Liver (tissue), 9 donors: ENCODE results near the gene SULT1A2. TPM values are rescaled to one million over a fixed set of nuclear protein-coding genes. Genes with fewer than 3 reads are reported as not detected.
"Not testable (repeated sequence)": the region's sequence is repeated elsewhere in the genome, so short reads cannot be mapped to it uniquely, and the experiment has no call there.

Experiments
- DNase-seq: peaks from one replicate; pipeline ENCODE4 v3.0.0-alpha.2; 2017; ENCODE audit warnings: low spot score
- H3K27ac ChIP-seq, 2 donors: one replicate each; pipeline ENCODE4 v1.7.0; 2013; ENCODE audit warnings: inconsistent platforms in 2 of 2, low read length in 2 of 2, control low read depth in 1 of 2, low read depth in 1 of 2, mild to moderate bottlenecking in 1 of 2
- H3K27me3 ChIP-seq, 4 donors: one replicate each; pipeline versions ENCODE4 v1.6.1 to v1.7.0; 2013; ENCODE audit warnings: low read length in 3 of 4, inconsistent platforms in 1 of 4, mild to moderate bottlenecking in 1 of 4, moderate library complexity in 1 of 4; ENCODE audit not compliant: control insufficient read depth in 4 of 4, insufficient read depth in 4 of 4
- H3K36me3 ChIP-seq, 4 donors: one replicate each; pipeline versions ENCODE4 v1.6.1 to v1.7.0; 2013; ENCODE audit warnings: low read length in 3 of 4, mild to moderate bottlenecking in 3 of 4, low read depth in 1 of 4, moderate library complexity in 1 of 4; ENCODE audit not compliant: control insufficient read depth in 4 of 4, insufficient read depth in 3 of 4
- H3K4me1 ChIP-seq, 4 donors: one replicate each; pipeline versions ENCODE4 v1.6.1 to v1.7.0; 2013; ENCODE audit warnings: low read length in 3 of 4, mild to moderate bottlenecking in 3 of 4, moderate library complexity in 1 of 4; ENCODE audit not compliant: control insufficient read depth in 4 of 4, insufficient read depth in 4 of 4
- H3K4me3 ChIP-seq, 3 donors: one replicate each; pipeline versions ENCODE4 v1.6.1 to v1.7.0; 2013; ENCODE audit warnings: low read length in 3 of 3, control low read depth in 1 of 3, low read depth in 1 of 3, mild to moderate bottlenecking in 1 of 3
- H3K9ac ChIP-seq, 2 donors: one replicate each; pipeline ENCODE4 v1.7.0; 2013; ENCODE audit warnings: low read length in 2 of 2, mild to moderate bottlenecking in 2 of 2, moderate library complexity in 2 of 2, control low read depth in 1 of 2, low read depth in 1 of 2
- H3K9me3 ChIP-seq, 4 donors: one replicate each; pipeline versions ENCODE4 v1.6.1 to v1.7.0; 2013; ENCODE audit warnings: low read length in 3 of 4; ENCODE audit not compliant: control insufficient read depth in 4 of 4
- EGR1 ChIP-seq, 2 donors: IDR thresholded peaks; 2 replicates each; pipeline ENCODE4 v1.6.1; 2016 to 2018; ENCODE audit warnings: antibody characterized with exemption in 2 of 2, low read depth in 2 of 2
- FOXA1 ChIP-seq: IDR thresholded peaks from 2 replicates; pipeline ENCODE4 v1.6.1; 2016; ENCODE audit warnings: antibody characterized with exemption
- FOXA2 ChIP-seq: IDR thresholded peaks from 2 replicates; pipeline ENCODE4 v1.6.1; 2016; ENCODE audit warnings: antibody characterized with exemption
- GABPA ChIP-seq, 2 donors: IDR thresholded peaks in 1 of 2; conservative IDR thresholded peaks in 1 of 2; 2 replicates each; pipeline ENCODE4 v1.6.1; 2016; ENCODE audit warnings: antibody characterized with exemption in 2 of 2, mild to moderate bottlenecking in 1 of 2, moderate library complexity in 1 of 2
- HNF4A ChIP-seq, 2 donors: conservative IDR thresholded peaks; 2 replicates each; pipeline ENCODE4 v1.6.1; 2016; ENCODE audit warnings: antibody characterized with exemption in 2 of 2, mild to moderate bottlenecking in 2 of 2
- HNF4G ChIP-seq: IDR thresholded peaks from 2 replicates; pipeline ENCODE4 v1.6.1; 2016; ENCODE audit warnings: antibody characterized with exemption
- JUND ChIP-seq, 2 donors: IDR thresholded peaks; 2 replicates each; pipeline ENCODE4 v1.6.1; 2016; ENCODE audit warnings: antibody characterized with exemption in 2 of 2
- NR2F2 ChIP-seq: IDR thresholded peaks from 2 replicates; pipeline ENCODE4 v1.6.1; 2016; ENCODE audit warnings: antibody characterized with exemption
- RAD21 ChIP-seq, 2 donors: IDR thresholded peaks; 2 replicates each; pipeline ENCODE4 v1.6.1; 2016; ENCODE audit warnings: antibody characterized with exemption in 2 of 2, mild to moderate bottlenecking in 2 of 2
- RXRA ChIP-seq, 2 donors: IDR thresholded peaks; 2 replicates each; pipeline ENCODE4 v1.6.1; 2017 to 2018; ENCODE audit warnings: antibody characterized with exemption in 2 of 2, mild to moderate bottlenecking in 1 of 2
- SP1 ChIP-seq: IDR thresholded peaks from 2 replicates; pipeline ENCODE4 v1.6.1; 2018; ENCODE audit warnings: antibody characterized with exemption, mild to moderate bottlenecking
- TAF1 ChIP-seq: conservative IDR thresholded peaks from 2 replicates; pipeline ENCODE4 v1.6.1; 2016; ENCODE audit warnings: antibody characterized with exemption, mild to moderate bottlenecking
- YY1 ChIP-seq: IDR thresholded peaks from 2 replicates; pipeline ENCODE4 v1.6.1; 2016; ENCODE audit warnings: antibody characterized with exemption, mild to moderate bottlenecking
- WGBS: extraction: QIAGEN DNeasy Blood & Tissue Kit; methylation state at CpG from one replicate; pipeline ENCODE4 v1.1.7; 2013; 5-methylcytosine and 5-hydroxymethylcytosine counted together
- polyA plus RNA-seq, 2 donors: library from polyadenylated mRNA; stranded (reverse) in 1 of 2; unstranded in 1 of 2; fragments of 200-250 nt in 1 of 2; fragments of >200 nt in 1 of 2; fragmentation: Nextera tagmentation in 1 of 2; extraction: Ambion mirVana in 1 of 2; gene quantifications; one replicate each; pipeline versions ENCODE4 v1.2.1 to v1.2.3, GENCODE V29; 2013 to 2015
- total RNA-seq, 2 donors: library from RNA; depleted of rRNA; stranded (reverse); fragments of >200 nt; gene quantifications; one replicate each; pipeline ENCODE4 v1.2.3, GENCODE V29; 2014
- TF ChIP-seq, protein P1 (sequence below): IDR thresholded peaks from 2 replicates; pipeline ENCODE4 v1.6.1; 2016; ENCODE audit warnings: antibody characterized with exemption, mild to moderate bottlenecking
- TF ChIP-seq, protein P2 (sequence below): IDR thresholded peaks from 2 replicates; pipeline ENCODE4 v1.6.1; 2016; ENCODE audit warnings: antibody characterized with exemption
- TF ChIP-seq, protein P3 (sequence below): IDR thresholded peaks from 2 replicates; pipeline ENCODE4 v1.6.1; 2016; ENCODE audit warnings: antibody characterized with exemption
- TF ChIP-seq, protein P4 (sequence below): IDR thresholded peaks from 2 replicates; pipeline ENCODE4 v1.6.1; 2016; ENCODE audit warnings: antibody characterized with exemption
- TF ChIP-seq, protein P5 (sequence below): fragments of 150-350 bp; IDR thresholded peaks from 2 replicates; pipeline ENCODE4 v1.5.1; 2017; ENCODE audit warnings: improper control_type of control experiment, low read depth, low read length; ENCODE audit not compliant: missing input control
- donor health status: healthy.
- donor health status: healthy.
- donor health status: healthy.
- donor health status: healthy.
- donor health status: healthy.

SULT1A2 gene
- total and polyA plus RNA-seq, 4 donors = 1.6 to 29.4 (median 14.9) TPM

DNA sequence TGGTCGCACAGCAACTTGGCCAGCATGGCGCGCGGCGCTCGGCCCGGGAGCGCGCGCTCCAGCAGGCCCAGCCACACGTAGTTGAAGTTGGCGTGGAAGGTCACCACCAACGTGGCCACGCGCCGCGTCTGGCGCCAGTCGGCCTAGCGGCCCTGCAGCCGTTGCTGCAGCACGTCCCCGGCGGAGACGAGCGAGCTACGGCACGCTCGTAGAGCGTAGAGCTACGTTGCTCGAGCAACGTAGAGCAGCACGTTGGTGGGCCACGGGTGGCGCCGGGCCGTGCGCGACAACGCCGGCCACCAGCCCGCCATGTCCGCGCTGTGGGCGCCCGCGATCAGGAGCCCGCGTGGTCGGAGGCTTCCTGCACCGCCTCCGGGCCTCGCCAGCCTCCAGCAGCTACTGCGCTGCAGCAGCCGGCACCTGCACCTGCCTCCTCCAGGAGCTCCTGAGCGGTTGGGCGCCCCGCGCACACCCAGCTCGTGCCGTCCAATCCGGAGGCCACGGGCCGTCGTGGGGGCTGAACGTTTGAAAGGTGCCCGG is 26.4 kb upstream of the SULT1A2 start:
- Histone ChIP-seq H3K4me3 (peak overlapping the region; percentile 32 to 65 (median 45)), H3K27me3 (no peaks in the 10 kb centered on the region), H3K27ac (no peak overlapping the region), H3K36me3 (no peaks in the 10 kb centered on the region), H3K4me1 (peaks cover 0 to 5% (median under 1%) of the 10 kb centered on the region in 4 donors), H3K9ac (no peak overlapping the region), H3K9me3 (no peaks in the 10 kb centered on the region)
- WGBS = 9% methylated on average over 68 of the region's 68 CpGs
- no peak for DNase-seq
- TF ChIP-seq, protein P1, sequence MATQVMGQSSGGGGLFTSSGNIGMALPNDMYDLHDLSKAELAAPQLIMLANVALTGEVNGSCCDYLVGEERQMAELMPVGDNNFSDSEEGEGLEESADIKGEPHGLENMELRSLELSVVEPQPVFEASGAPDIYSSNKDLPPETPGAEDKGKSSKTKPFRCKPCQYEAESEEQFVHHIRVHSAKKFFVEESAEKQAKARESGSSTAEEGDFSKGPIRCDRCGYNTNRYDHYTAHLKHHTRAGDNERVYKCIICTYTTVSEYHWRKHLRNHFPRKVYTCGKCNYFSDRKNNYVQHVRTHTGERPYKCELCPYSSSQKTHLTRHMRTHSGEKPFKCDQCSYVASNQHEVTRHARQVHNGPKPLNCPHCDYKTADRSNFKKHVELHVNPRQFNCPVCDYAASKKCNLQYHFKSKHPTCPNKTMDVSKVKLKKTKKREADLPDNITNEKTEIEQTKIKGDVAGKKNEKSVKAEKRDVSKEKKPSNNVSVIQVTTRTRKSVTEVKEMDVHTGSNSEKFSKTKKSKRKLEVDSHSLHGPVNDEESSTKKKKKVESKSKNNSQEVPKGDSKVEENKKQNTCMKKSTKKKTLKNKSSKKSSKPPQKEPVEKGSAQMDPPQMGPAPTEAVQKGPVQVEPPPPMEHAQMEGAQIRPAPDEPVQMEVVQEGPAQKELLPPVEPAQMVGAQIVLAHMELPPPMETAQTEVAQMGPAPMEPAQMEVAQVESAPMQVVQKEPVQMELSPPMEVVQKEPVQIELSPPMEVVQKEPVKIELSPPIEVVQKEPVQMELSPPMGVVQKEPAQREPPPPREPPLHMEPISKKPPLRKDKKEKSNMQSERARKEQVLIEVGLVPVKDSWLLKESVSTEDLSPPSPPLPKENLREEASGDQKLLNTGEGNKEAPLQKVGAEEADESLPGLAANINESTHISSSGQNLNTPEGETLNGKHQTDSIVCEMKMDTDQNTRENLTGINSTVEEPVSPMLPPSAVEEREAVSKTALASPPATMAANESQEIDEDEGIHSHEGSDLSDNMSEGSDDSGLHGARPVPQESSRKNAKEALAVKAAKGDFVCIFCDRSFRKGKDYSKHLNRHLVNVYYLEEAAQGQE = no peak
- TF ChIP-seq SP1 (no peak), FOXA1 (no peak), EGR1 (IDR thresholded peaks at IDR 0.05; ENCODE audit: low read depth in 2 of 2) (no peak), HNF4G (no peak), JUND (IDR thresholded peaks at IDR 0.05) (no peak), TAF1 (no peak), YY1 (no peak), HNF4A (conservative IDR thresholded peaks at IDR 0.05) (no peak), FOXA2 (no peak), RAD21 (IDR thresholded peaks at IDR 0.05) (no peak), RXRA (IDR thresholded peaks at IDR 0.05) (no peak), NR2F2 (no peak), GABPA (IDR thresholded peaks at IDR 0.05 in 1 of 2, conservative IDR thresholded peaks at IDR 0.05 in 1 of 2) (no peak)
- TF ChIP-seq, protein P2, sequence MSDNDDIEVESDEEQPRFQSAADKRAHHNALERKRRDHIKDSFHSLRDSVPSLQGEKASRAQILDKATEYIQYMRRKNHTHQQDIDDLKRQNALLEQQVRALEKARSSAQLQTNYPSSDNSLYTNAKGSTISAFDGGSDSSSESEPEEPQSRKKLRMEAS = no peak
- TF ChIP-seq, protein P3, sequence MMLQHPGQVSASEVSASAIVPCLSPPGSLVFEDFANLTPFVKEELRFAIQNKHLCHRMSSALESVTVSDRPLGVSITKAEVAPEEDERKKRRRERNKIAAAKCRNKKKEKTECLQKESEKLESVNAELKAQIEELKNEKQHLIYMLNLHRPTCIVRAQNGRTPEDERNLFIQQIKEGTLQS = no peak
- TF ChIP-seq, protein P4, sequence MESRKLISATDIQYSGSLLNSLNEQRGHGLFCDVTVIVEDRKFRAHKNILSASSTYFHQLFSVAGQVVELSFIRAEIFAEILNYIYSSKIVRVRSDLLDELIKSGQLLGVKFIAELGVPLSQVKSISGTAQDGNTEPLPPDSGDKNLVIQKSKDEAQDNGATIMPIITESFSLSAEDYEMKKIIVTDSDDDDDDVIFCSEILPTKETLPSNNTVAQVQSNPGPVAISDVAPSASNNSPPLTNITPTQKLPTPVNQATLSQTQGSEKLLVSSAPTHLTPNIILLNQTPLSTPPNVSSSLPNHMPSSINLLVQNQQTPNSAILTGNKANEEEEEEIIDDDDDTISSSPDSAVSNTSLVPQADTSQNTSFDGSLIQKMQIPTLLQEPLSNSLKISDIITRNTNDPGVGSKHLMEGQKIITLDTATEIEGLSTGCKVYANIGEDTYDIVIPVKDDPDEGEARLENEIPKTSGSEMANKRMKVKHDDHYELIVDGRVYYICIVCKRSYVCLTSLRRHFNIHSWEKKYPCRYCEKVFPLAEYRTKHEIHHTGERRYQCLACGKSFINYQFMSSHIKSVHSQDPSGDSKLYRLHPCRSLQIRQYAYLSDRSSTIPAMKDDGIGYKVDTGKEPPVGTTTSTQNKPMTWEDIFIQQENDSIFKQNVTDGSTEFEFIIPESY = no peak
- TF ChIP-seq, protein P5, sequence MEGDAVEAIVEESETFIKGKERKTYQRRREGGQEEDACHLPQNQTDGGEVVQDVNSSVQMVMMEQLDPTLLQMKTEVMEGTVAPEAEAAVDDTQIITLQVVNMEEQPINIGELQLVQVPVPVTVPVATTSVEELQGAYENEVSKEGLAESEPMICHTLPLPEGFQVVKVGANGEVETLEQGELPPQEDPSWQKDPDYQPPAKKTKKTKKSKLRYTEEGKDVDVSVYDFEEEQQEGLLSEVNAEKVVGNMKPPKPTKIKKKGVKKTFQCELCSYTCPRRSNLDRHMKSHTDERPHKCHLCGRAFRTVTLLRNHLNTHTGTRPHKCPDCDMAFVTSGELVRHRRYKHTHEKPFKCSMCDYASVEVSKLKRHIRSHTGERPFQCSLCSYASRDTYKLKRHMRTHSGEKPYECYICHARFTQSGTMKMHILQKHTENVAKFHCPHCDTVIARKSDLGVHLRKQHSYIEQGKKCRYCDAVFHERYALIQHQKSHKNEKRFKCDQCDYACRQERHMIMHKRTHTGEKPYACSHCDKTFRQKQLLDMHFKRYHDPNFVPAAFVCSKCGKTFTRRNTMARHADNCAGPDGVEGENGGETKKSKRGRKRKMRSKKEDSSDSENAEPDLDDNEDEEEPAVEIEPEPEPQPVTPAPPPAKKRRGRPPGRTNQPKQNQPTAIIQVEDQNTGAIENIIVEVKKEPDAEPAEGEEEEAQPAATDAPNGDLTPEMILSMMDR = no peak

DNA sequence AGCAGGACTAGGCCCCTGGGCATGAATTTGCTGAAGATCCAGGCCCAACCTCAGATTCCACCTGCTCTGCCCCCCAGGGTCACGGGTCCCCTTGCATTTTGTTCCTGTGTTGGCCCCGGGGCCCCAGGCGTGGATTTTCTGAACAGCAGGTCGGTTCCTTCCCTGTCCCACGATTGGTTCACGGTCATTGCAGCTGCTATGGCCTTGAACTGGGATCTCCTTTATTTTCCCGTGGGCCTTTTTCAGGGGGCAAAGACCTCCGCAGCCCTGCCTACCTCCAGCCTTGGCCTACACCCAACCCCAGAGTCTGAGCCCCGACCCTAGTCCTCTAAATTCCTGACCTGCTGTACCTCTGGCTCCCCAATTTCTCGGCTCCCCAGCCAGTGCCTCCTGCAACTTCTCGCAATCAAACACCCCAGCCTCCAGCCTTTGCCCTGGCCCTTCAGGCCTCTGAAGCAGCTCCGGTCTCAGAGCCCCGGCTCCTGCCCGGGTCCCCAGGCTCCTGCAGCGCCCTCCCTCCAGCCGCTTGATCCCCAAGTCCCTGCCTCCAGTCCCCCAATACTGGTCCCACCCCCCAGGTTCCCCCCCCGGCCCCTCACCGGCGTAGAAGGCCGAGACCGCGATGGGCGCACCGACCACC is 25.8 kb upstream of the SULT1A2 start:
- WGBS = 50% methylated on average over 24 of the region's 24 CpGs
- H3K4me3 ChIP-seq = peak overlapping the region in 2 of 3 donors; percentile 45 to 65
- H3K9ac ChIP-seq, H3K9me3 ChIP-seq, H3K36me3 ChIP-seq, H3K27me3 ChIP-seq, H3K4me1 ChIP-seq, H3K27ac ChIP-seq, DNase-seq: not testable (repeated sequence)
